Body of pancreas (tissue), 4 donors: ENCODE data around the gene ABCA3. TPM values are rescaled to one million over a fixed set of nuclear protein-coding genes. Genes with fewer than 3 reads are reported as not detected.
A peak's percentile ranks its signal among the peaks of the same experiment; 100 is the strongest.

ENCODE experiments used
- ATAC-seq: fragments of 150-250 bp; one replicate; pipeline ENCODE4 v1.9.1; 2016
- DNase-seq, 4 donors: peaks; one replicate each; pipeline ENCODE4 v3.0.0-alpha.2; 2019
- H3K27ac ChIP-seq, 4 donors: fragments of 200-600 bp; sonication (generic); 1 replicate in 3 of 4; 2 replicates in 1 of 4; pipeline versions ENCODE4 v1.5.1 to v1.6.1; 2016 to 2019; ENCODE audit warnings: mild to moderate bottlenecking in 1 of 4, mixed read lengths in 1 of 4, moderate library complexity in 1 of 4
- H3K27me3 ChIP-seq, 2 donors: fragments of 200-600 bp; sonication (generic); one replicate each; pipeline ENCODE4 v1.6.0; 2016; ENCODE audit warnings: mild to moderate bottlenecking in 1 of 2
- H3K36me3 ChIP-seq, 2 donors: fragments of 200-600 bp; sonication (generic); replicated peaks in 1 of 2; 2 replicates each; pipeline ENCODE4 v1.5.1; 2016; ENCODE audit warnings: low read depth in 2 of 2; ENCODE audit not compliant: insufficient read depth in 1 of 2
- H3K4me1 ChIP-seq: fragments of 200-600 bp; sonication (generic); one replicate; pipeline ENCODE4 v1.6.0; 2016
- H3K4me3 ChIP-seq, 2 donors: fragments of 200-600 bp; sonication (generic); 1 replicate in 1 of 2; 2 replicates in 1 of 2; pipeline ENCODE4 v1.5.1; 2016 to 2019
- H3K9me3 ChIP-seq, 3 donors: fragments of 200-600 bp; sonication (generic); 1 replicate in 2 of 3; 2 replicates in 1 of 3; pipeline ENCODE4 v1.5.1; 2016
- CTCF ChIP-seq, 7 experiments: fragments of 450-650 bp in 4 of 7; fragments of 200-600 bp in 3 of 7; sonication (generic) in 3 of 7; IDR thresholded peaks; one replicate each; pipeline ENCODE4 v1.5.1; 2016 to 2019; ENCODE audit warnings: antibody characterized with exemption in 7 of 7
- POLR2A ChIP-seq, 3 donors: fragments of 450-650 bp; IDR thresholded peaks; one replicate each; pipeline ENCODE4 v1.6.1; 2016; ENCODE audit warnings: antibody characterized with exemption in 3 of 3, mild to moderate bottlenecking in 2 of 3
- whole genome bisulfite sequencing, 2 donors: methylation state at CpG; one replicate each; pipeline ENCODE4 v1.1.5; 2017; 5-methylcytosine and 5-hydroxymethylcytosine counted together
- intact Hi-C: fragments of 100-400 bp; cut with DNase I; formaldehyde crosslinking; loops from one replicate; pipeline ENCODE4 v1.15.1; 2023
- total RNA-seq, 2 donors: library from RNA; depleted of rRNA; stranded (reverse); fragments of >200 nt; gene quantifications; one replicate each; pipeline ENCODE4 v1.1.0, GENCODE V29; 2016

ABCA3 gene
- total RNA-seq, 2 donors from 2014 or later = 13.8 to 21.0 TPM

DNA sequence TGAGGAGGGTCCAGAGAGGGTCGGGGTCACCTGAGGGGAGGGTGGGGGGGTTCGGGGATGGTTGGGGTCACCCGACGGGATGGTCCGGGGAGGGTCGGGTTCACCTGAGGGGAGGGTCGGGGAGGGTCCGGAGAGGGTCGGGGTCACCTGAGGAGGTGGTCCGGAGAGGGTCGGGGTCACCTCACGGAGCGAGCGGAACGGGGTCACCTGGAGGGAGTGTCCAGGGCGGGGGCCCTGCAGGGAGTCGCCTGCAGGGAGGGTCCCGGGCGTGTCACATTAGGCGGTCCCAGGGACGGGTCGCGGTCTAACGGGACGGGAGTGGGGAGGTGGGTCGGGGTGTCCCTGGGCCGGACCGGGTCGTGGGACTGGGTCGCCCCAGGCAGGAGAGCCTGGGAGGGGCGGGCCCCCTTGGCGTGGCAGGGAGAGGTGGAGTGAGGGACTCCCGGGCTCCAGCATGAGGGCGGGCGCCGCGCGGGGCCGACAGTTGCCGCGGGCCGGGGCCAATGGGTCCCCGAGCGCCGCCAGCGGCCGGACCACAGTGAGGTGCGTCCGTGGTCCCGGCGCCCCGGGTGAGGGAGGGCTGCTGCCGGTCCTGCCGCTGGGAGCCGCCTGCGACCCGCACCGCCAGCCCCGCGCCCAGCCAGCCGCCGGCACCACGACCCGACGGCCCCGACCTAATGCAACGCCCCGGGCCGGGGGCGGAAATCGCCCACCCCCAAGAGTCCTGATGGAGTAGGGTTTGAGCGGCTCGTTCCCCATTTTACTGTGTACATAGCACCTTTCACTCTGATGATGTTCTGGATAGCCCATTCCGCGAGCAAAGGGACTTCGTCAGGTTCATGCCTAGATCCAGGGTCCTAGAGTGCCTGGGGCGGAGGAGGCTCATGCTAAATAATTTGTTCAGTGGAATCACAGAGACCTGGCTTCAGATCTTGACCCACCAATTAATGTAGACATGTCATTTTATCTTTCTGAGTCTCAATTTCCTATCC lies 1.2 kb upstream of the ABCA3 start:
- no peak overlapping the region for H3K4me3 ChIP-seq
- H3K9me3 ChIP-seq = no peaks in the 10 kb centered on the region
- DNase-seq = peak in 3 of 4 donors; percentile 11 to 23 (median 19)

DNA sequence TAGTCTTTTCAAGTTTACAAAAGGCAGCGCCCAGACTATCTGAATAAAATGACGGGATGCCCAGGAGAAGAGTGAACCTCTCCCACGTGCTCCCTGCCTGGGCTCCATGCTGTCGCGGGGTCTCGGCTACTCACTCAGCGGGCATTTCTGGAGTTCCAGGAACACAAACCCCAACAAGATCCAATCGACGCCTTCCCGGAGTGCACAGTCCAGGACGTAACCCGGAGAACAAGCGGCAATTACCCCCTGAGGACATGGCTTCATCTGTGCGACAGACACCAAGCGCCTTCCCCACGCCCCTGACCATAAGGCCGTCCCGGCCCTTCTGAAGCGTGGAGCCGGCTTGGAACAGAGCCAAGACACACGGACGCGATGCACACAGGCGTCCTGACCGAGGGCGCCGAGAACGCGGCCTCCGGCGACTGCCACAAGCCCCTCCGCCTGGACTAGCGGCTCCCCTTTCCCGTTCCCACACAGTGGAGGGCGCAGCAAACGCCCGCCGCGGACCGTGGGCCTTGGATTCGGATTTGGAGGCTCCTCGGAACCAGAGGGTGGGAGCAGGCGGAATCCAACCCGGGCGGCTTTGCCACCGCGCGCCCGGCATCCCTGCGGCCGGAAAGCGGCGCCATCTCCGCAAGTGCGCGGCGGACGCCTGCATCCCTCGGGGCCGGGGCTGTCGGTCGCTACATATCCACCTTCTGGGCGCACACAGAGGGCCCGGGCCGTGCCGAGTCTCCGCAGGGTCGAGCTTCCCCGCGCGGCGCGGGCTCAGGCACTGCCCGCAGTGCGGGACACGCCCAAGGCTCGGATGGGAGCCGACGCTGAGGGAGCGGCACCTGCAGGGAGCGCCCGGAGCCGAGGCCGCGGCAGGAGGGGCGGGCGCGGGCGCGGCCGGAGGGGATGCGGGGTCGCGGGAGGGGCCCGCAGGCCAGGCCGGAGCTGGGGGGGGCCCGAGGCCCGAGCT lies 725 bp downstream of the ABCA3 start:
- peak overlapping the region in 1 of 2 donors; percentile 81 for H3K4me3 ChIP-seq
- H3K27ac ChIP-seq = peak overlapping the region in 2 of 4 donors; percentile 39 to 56
- no peaks in the 10 kb centered on the region for H3K27me3 ChIP-seq
- no peaks in the 10 kb centered on the region for H3K9me3 ChIP-seq
- no peaks in the 10 kb centered on the region for H3K36me3 ChIP-seq
- intact Hi-C loops = loop anchor here (5.0 kb wide), 2 partner anchors 87 to 157 kb away; partner anchors contain the start of gene CCNF
- peak in 3 of 7 experiments; percentile 3 to 17 (median 9) for TF ChIP-seq CTCF (IDR thresholded peaks at IDR 0.05)
- no peak for TF ChIP-seq POLR2A (IDR thresholded peaks at IDR 0.05)
- 6 to 30% methylated on average over 7 to 84 of the region's 98 CpGs for WGBS, 2 donors
- peaks cover 16% of the 10 kb centered on the region for H3K4me1 ChIP-seq
- peak; percentile 57 to 74 (median 67) for DNase-seq
- ATAC-seq = peak; percentile 47

More for the DNA sequence above, 1.2 kb upstream of the ABCA3 start:
- intact Hi-C loops = no loop called here
- TF ChIP-seq POLR2A (IDR thresholded peaks at IDR 0.05) (no peak), CTCF (IDR thresholded peaks at IDR 0.05) (no peak)
- no peak for ATAC-seq
- H3K27me3 ChIP-seq = no peaks in the 10 kb centered on the region
- H3K27ac ChIP-seq = no peak overlapping the region
- H3K36me3 ChIP-seq = no peaks in the 10 kb centered on the region
- H3K4me1 ChIP-seq = peaks cover 16% of the 10 kb centered on the region
- WGBS, 2 donors = 32 to 53% methylated on average over 29 to 38 of the region's 77 CpGs

- TF ChIP-seq POLR2A (IDR thresholded peaks at IDR 0.05) = no peak
- no peak for TF ChIP-seq CTCF (IDR thresholded peaks at IDR 0.05)
- Histone ChIP-seq H3K27ac (no peak overlapping the region), H3K9me3 (no peaks in the 10 kb centered on the region), H3K27me3 (no peaks in the 10 kb centered on the region), H3K36me3 (no peaks in the 10 kb centered on the region), H3K4me3 (no peak overlapping the region), H3K4me1 (peaks cover 16% of the 10 kb centered on the region)
- intact Hi-C loops = loop anchor here (5.0 kb wide), 2 partner anchors 90 to 160 kb away; partner anchors contain the start of gene CCNF
- DNase-seq (peak in 2 of 4 donors; percentile 24 to 27), ATAC-seq (no peak)
- 68 to 87% methylated on average over 12 to 15 of the region's 15 CpGs for WGBS, 2 donors
Observed at GRCh38 chr16:2337431-2338296, 2.9 kb downstream of the ABCA3 start.
